GM21381 (cell line): ENCODE results near the gene CSF3R.

ENCODE experiments used
- ATAC-seq: cut with Tn5 transposase; IDR thresholded peaks from one replicate; pipeline ENCODE4 v1.9.1; 2021; ENCODE audit warnings: mild to moderate bottlenecking, moderate library complexity; ENCODE audit not compliant: unreplicated experiment

Gene CSF3R

DNA sequence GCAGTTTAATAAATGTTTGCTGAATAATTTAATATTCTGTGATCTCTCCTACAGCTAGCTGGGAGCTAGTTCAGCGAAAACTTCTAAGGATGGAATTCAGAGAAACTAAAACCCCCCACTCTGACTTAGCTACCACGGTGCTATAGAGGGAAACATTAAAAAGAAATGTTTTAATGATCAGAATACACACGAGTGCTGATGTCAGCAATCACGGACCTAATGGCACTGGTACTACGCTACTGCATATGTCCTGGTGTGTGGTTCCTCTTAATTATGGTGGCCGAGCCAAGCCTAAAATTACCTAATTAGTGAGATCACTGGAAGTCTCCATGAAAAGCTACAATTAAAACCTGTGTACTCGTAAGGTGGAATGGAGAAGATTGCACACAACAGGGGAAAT, 61.1 kb downstream of the CSF3R start:
- ATAC-seq: no peak

DNA sequence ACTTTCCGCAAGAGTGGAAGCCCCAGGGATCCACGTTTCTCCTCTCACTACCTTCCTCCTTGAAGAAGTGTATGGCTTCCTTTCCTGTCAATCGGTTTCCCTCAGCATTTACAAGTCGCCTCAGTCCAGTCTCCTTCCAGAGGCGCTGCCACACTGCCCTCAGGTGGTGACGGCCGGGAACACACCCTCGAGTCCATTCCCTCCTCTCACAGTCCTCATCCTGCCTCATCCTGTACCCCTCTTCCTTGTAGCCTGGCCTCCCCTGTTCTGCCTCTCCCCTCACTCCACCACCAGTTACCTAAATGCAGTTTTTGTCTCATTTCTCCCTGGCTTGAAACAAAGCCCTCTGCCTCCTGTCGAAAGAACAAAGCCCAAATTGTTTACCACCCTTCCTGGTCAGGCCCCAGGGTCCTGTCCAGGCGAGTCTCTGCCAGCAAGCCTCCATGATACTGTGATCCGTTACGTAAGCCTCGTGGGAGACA, 61.8 kb downstream of the CSF3R start:
- ATAC-seq: no peak

DNA sequence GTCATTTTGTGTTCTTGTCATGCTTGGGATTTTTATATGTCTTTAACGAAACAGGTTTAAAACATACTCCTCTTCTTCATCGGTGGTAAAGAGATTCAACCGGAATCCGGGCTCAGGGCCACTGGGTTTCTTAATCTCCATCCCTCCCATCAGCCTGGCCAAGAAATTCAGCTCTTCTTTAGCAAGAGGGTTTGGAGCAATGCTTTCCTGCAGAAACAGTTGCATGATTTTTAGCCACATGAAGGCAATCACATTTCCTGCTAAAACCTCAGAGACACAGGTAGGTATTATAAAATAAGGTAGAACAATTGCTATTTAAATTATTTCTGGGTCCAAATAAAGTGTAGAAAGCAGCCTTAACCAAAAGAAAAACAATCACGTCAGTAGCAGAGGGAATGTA, 62.3 kb downstream of the CSF3R start:
- no peak for ATAC-seq

DNA sequence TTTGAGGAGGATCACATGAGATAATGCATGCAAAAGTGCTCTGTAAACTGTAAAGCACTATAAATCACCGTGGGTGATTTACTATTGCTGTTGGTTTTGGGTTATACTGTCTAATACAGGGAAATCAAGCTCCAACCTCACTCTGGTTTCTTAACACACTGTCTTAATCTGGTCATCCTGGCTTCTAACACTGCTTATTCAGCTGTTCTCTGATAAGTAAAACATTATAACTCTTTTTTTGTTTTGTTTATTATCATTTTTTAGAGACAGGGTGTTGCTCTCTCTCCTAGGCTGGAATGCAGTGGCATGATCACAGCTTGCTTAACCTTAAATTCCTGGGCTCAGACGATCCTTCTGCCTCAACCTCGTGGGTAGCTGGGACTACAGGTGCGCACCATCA, 63.1 kb downstream of the CSF3R start:
- ATAC-seq: no peak

DNA sequence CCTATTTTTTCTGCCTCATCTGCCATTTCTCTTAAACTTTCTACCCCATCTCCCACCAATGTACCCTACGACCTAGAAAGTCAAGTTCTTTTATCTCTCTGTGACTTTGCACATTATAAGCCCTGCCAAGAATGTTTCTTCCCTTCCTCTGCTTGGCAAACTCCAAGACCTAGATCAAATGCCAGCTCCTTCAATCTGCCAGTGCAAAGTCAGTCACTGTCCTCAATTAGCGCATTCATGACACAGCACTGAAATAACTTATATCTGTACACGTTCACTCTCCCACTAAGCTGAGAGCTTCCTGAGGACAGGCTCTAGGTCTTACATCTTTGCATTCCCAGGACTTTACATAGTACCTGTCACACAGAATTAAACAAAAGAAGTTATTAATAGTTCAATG, 63.6 kb downstream of the CSF3R start:
- no peak for ATAC-seq

DNA sequence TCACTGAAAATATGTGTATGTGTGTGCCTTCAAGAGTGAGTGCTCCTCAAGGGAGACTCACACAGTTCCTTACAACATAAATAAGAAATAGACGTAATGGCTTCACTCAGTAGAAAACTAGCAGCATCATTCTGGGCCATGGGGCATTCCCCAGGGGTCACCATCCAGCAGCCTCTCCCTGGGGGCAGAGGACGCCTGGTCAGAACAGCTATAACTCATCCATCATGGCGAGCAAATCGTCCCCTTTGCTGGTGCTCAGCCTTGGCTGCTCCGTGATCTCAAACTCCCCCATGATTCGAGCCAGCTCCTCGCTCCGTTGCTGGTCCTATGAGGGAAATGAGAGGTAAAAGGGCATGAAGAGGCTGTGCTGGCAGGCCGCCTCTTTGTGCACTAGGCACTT, 64.8 kb downstream of the CSF3R start:
- no peak for ATAC-seq
